ENCODE measurements around the gene TAS2R9.

TAS2R9 gene

GRCh38 chr12:10771132-10771733 is 38.7 kb downstream of the TAS2R9 start:
- CTCF ChIA-PET: interaction anchor here (0.8 to 6.2 kb wide), 11 partner anchors 9 to 1562 kb away, joined by 3 to 51 read pairs (median 3); no protein-coding TSS in a partner anchor
- no peak for DNase-seq (ENCODE audit: extremely low spot score)
- peak; percentile 57 for TF ChIP-seq CTCF (IDR thresholded peaks at IDR 0.05; ENCODE audit: control extremely low read depth, extremely low read depth, low read depth, missing control alignments)
- POLR2A ChIA-PET: no interaction called here

GRCh38 chr12:10759657-10760056 is 50.3 kb downstream of the TAS2R9 start:
- ChIA-PET POLR2A (no interaction called here), CTCF (interaction anchor here (1.3 to 1.8 kb wide), 2 partner anchors 9 to 12 kb away, joined by 4 to 13 read pairs; no protein-coding TSS in a partner anchor)
- no peak for DNase-seq (ENCODE audit: extremely low spot score)
- TF ChIP-seq CTCF (IDR thresholded peaks at IDR 0.05; ENCODE audit: control extremely low read depth, extremely low read depth, low read depth, missing control alignments): no peak

Measured in GM10248 (cell line).